HepG2 (cell line): Measurements from ENCODE around the gene RARA. TPM values are rescaled to one million over a fixed set of nuclear protein-coding genes. Genes with fewer than 3 reads are reported as not detected.

Experiments
- ATAC-seq: fragments of 200-7000 bp; cut with Tn5 transposase; 3 replicates; pipeline ENCODE4 v1.9.1; 2020; ENCODE audit warnings: mild to moderate bottlenecking, moderate library complexity
- BruUV-seq: library from RNA; stranded (reverse); fragments of 400-500 nt; replicated peaks from 2 replicates; lab custom pipeline; 2021; lab: Mats Ljungman, UMichigan
- CTCF ChIA-PET: fragments of 300-600 bp; formaldehyde crosslinking; extraction: SDS; loops from one replicate; lab custom pipeline; 2021; ENCODE audit warnings: low total read pairs, inconsistent platforms, low intra/inter-chr PET ratio; lab: Yijun Ruan, JAX
- POLR2A ChIA-PET: fragments of 350-600 bp; sonication (Branson Sonifier 250); formaldehyde crosslinking; loops from one replicate; lab custom pipeline; 2020; ENCODE audit warnings: antibody characterized with exemption, inconsistent platforms; lab: Yijun Ruan, JAX
- DNase-seq: peaks from one replicate; pipeline ENCODE4 v3.0.0-alpha.2; 2015; ENCODE audit warnings: low spot score
- FAIRE-seq: peaks from 3 replicates; lab custom pipeline; 2011; peaks lifted over from hg19 to GRCh38; lab: Jason Lieb, UNC
- H2AFZ ChIP-seq: one replicate; pipeline ENCODE4 v1.6.1; 2011; ENCODE audit warnings: low read length, inconsistent platforms
- H3K27ac ChIP-seq: fragments of 300-600 bp; 3 replicates; pipeline ENCODE4 v1.8.0; 2011; ENCODE audit warnings: mixed run types, mild to moderate bottlenecking, mixed read lengths, low read length, inconsistent platforms; ENCODE audit not compliant: insufficient read depth; ENCODE audit errors: extremely low read length
- H3K27me3 ChIP-seq, 2 experiments: fragments of 200-600 bp in 1 of 2; 2 replicates in 1 of 2; 3 replicates in 1 of 2; pipeline versions ENCODE4 v1.6.0 to v1.8.0; 2011; ENCODE audit warnings: low read length in 2 of 2, mild to moderate bottlenecking in 2 of 2, moderate library complexity in 2 of 2, inconsistent platforms in 1 of 2; ENCODE audit not compliant: insufficient read depth in 2 of 2, control insufficient read depth in 1 of 2
- H3K36me3 ChIP-seq, 2 experiments: fragments of 200-600 bp in 1 of 2; replicated peaks in 1 of 2; 2 replicates in 1 of 2; 3 replicates in 1 of 2; pipeline versions ENCODE4 v1.5.1 to v1.8.0; 2011; ENCODE audit warnings: low read length in 2 of 2, inconsistent platforms in 1 of 2; ENCODE audit not compliant: insufficient read depth in 2 of 2, control insufficient read depth in 1 of 2
- H3K4me1 ChIP-seq: 2 replicates; pipeline ENCODE4 v1.5.1; 2012; ENCODE audit warnings: low read length, inconsistent platforms; ENCODE audit not compliant: insufficient read depth
- H3K4me2 ChIP-seq: 2 replicates; pipeline ENCODE4 v1.6.0; 2011; ENCODE audit warnings: low read depth, low read length, inconsistent platforms
- H3K4me3 ChIP-seq, 3 experiments: fragments of 200-600 bp in 1 of 3; sonication (generic), shearing (Covaris generic) in 1 of 3; replicated peaks in 1 of 3; 2 replicates each; pipeline ENCODE4 v1.5.1; 2011 to 2016; ENCODE audit warnings: low read length in 3 of 3, inconsistent platforms in 2 of 3, low read depth in 2 of 3, mild to moderate bottlenecking in 2 of 3, control low read depth in 1 of 3, mixed read lengths in 1 of 3; ENCODE audit not compliant: insufficient read depth in 1 of 3
- H3K79me2 ChIP-seq: one replicate; pipeline ENCODE4 v1.6.1; 2011; ENCODE audit warnings: low read length, inconsistent platforms; ENCODE audit not compliant: insufficient read depth
- H3K9ac ChIP-seq: 2 replicates; pipeline ENCODE4 v1.6.0; 2011; ENCODE audit warnings: mild to moderate bottlenecking, low read depth, low read length, inconsistent platforms; ENCODE audit not compliant: insufficient read depth
- H3K9me3 ChIP-seq: 2 replicates; pipeline ENCODE4 v1.5.1; 2012; ENCODE audit warnings: mild to moderate bottlenecking, low read length
- H4K20me1 ChIP-seq: 2 replicates; pipeline ENCODE4 v1.6.0; 2011; ENCODE audit warnings: inconsistent platforms, mild to moderate bottlenecking, low read length, moderate library complexity; ENCODE audit not compliant: insufficient read depth
- ASH2L ChIP-seq: fragments of 300-600, 200-600 bp; sonication (generic); IDR thresholded peaks from 2 replicates; pipeline ENCODE4 v1.7.0; 2017; ENCODE audit warnings: low read depth, mild to moderate bottlenecking, moderate library complexity, mixed read lengths, low read length; ENCODE audit not compliant: insufficient read length
- CTCF ChIP-seq: sonication (generic); formaldehyde crosslinking; IDR thresholded peaks from 2 replicates; pipeline ENCODE4 v1.5.0; 2020; ENCODE audit warnings: mild to moderate bottlenecking, missing genetic modification reagents, moderate library complexity
- DMTF1 ChIP-seq: sonication (generic); formaldehyde crosslinking; IDR thresholded peaks from 2 replicates; pipeline ENCODE4 v1.4.0; 2020; ENCODE audit warnings: mild to moderate bottlenecking, missing genetic modification reagents
- DR1 ChIP-seq: sonication (generic); formaldehyde crosslinking; IDR thresholded peaks from 2 replicates; pipeline ENCODE4 v1.8.0; 2021; ENCODE audit warnings: mild to moderate bottlenecking, missing genetic modification reagents, inconsistent platforms
- EEA1 ChIP-seq: sonication (generic); formaldehyde crosslinking; IDR thresholded peaks from 2 replicates; pipeline ENCODE4 v1.5.1; 2020; ENCODE audit warnings: mild to moderate bottlenecking, missing genetic modification reagents, borderline replicate concordance
- FOXK2 ChIP-seq: fragments of 450-650 bp; IDR thresholded peaks from 2 replicates; pipeline ENCODE4 v1.6.1; 2016
- GMEB1 ChIP-seq: sonication (generic); formaldehyde crosslinking; IDR thresholded peaks from 2 replicates; pipeline ENCODE4 v1.5.1; 2020; ENCODE audit warnings: missing genetic modification reagents, mild to moderate bottlenecking, borderline replicate concordance
- GMEB2 ChIP-seq: IDR thresholded peaks from 2 replicates; pipeline ENCODE4 v1.6.1; 2016; ENCODE audit warnings: missing biosample characterization, missing genetic modification reagents, low read depth
- JUN ChIP-seq: sonication (generic); formaldehyde crosslinking; IDR thresholded peaks from 2 replicates; pipeline ENCODE4 v1.4.0; 2020; ENCODE audit warnings: mild to moderate bottlenecking, missing genetic modification reagents
- LBX2 ChIP-seq: sonication (generic); formaldehyde crosslinking; IDR thresholded peaks from 2 replicates; pipeline ENCODE4 v1.5.0; 2020; ENCODE audit warnings: missing genetic modification reagents, mild to moderate bottlenecking, borderline replicate concordance
- MED8 ChIP-seq: sonication (generic); formaldehyde crosslinking; IDR thresholded peaks from 2 replicates; pipeline ENCODE4 v1.8.1; 2023; ENCODE audit warnings: mild to moderate bottlenecking, missing genetic modification reagents; ENCODE audit not compliant: insufficient replicate concordance
- NFYB ChIP-seq: sonication (generic); formaldehyde crosslinking; IDR thresholded peaks from 2 replicates; pipeline ENCODE4 v1.4.0; 2020; ENCODE audit warnings: missing genetic modification reagents
- PHF5A ChIP-seq: IDR thresholded peaks from one replicate; pipeline ENCODE4 v1.6.1; 2018; ENCODE audit warnings: low read depth, missing genetic modification reagents; ENCODE audit not compliant: unreplicated experiment
- SALL2 ChIP-seq: sonication (generic); formaldehyde crosslinking; IDR thresholded peaks from 2 replicates; pipeline ENCODE4 v1.8.1; 2023; ENCODE audit warnings: mild to moderate bottlenecking, missing genetic modification reagents, inconsistent platforms
- ZNF143 ChIP-seq: sonication (generic); formaldehyde crosslinking; IDR thresholded peaks from 2 replicates; pipeline ENCODE4 v1.4.0; 2020; ENCODE audit warnings: missing genetic modification reagents
- ZNF263 ChIP-seq: sonication (generic); formaldehyde crosslinking; IDR thresholded peaks from 2 replicates; pipeline ENCODE4 v1.4.0; 2020; ENCODE audit warnings: missing genetic modification reagents
- WGBS: methylation state at CpG from one replicate; pipeline ENCODE4 v1.1.6; 2017; ENCODE audit warnings: low lambda C conversion rate; 5-methylcytosine and 5-hydroxymethylcytosine counted together
- in situ Hi-C: cut with HindIII; loops from 2 replicates; pipeline ENCODE4 v1.10.0; 2017; ENCODE audit warnings: low pct_unique_long_range_greater_than_20kb; ENCODE audit not compliant: extremely low pct_ligation_motif_present
- intact Hi-C: fragments of 100-400 bp; cut with micrococcal nuclease; formaldehyde crosslinking; loops from one replicate; pipeline ENCODE4 v1.10.0; 2022; ENCODE audit not compliant: unreplicated experiment
- polyA plus RNA-seq, 8 experiments: library from polyadenylated mRNA; depleted of rRNA in 3 of 8; stranded (reverse) in 7 of 8; unstranded in 1 of 8; fragments of >200 nt; fragmentation: Illumina TruSeq in 4 of 8; extraction: Trizol in 4 of 8; gene quantifications; 2 replicates each; pipeline versions ENCODE4 v1.2.1 to v1.2.3, GENCODE V29; 2011 to 2016; ENCODE audit warnings: low read depth in 4 of 8, missing spikeins in 1 of 8, mixed read lengths in 1 of 8; ENCODE audit not compliant: insufficient read depth in 1 of 8
- total RNA-seq, 5 experiments: library from RNA; depleted of rRNA; stranded (reverse); fragments of >200 nt; fragmentation: Illumina TruSeq; extraction: Trizol; gene quantifications; 2 replicates each; pipeline ENCODE4 v1.2.3, GENCODE V29; 2016; ENCODE audit warnings: low read depth in 1 of 5

The RARA gene
- total and polyA plus RNA-seq, 2 of the 13 experiments (the other 11 are each of a cell fraction or from before 2014, with no cell fraction given) = 6.4 to 8.6 TPM

- FAIRE-seq (no peak), ATAC-seq (no peak), DNase-seq (peak; percentile 31)
- H3K4me2 ChIP-seq = no peak overlapping the region
- no peaks in the 10 kb centered on the region for H4K20me1 ChIP-seq
- no peak overlapping the region for H3K4me3 ChIP-seq
- H2AFZ ChIP-seq = no peak overlapping the region
- intact Hi-C loops (no loop called here), in situ Hi-C loops (no loop called here)
- H3K79me2 ChIP-seq = no peaks in the 10 kb centered on the region
- BruUV-seq = no TSS peak
- ChIA-PET CTCF (no interaction called here), POLR2A (no interaction called here)
- no peak overlapping the region for H3K27ac ChIP-seq
- H3K4me1 ChIP-seq = peaks cover 22% of the 10 kb centered on the region
- H3K9ac ChIP-seq = no peak overlapping the region
- H3K27me3 ChIP-seq = no peaks in the 10 kb centered on the region
- no peaks in the 10 kb centered on the region for H3K36me3 ChIP-seq
- peaks cover 6% of the 10 kb centered on the region; the same call in 1 of the 2 replicates for H3K9me3 ChIP-seq
- WGBS = 89% methylated on average over 15 of the region's 16 CpGs
- TF ChIP-seq ASH2L (no peak), FOXK2 (no peak), MED8 (CRISPR knock-in tag) (no peak), LBX2 (CRISPR knock-in tag) (no peak), SALL2 (CRISPR knock-in tag) (no peak), JUN (CRISPR knock-in tag) (no peak), ZNF263 (CRISPR knock-in tag) (no peak), GMEB1 (CRISPR knock-in tag) (no peak), PHF5A (CRISPR knock-in tag) (no peak), NFYB (CRISPR knock-in tag) (peak; percentile 31; the same call in 1 of the 2 replicates), ZNF143 (CRISPR knock-in tag) (peak; percentile 86), GMEB2 (CRISPR knock-in tag) (no peak), EEA1 (no peak), CTCF (no peak), DMTF1 (CRISPR knock-in tag) (no peak), DR1 (CRISPR knock-in tag) (no peak)
Measured at GRCh38 chr17:40371261-40371929, 62.4 kb downstream of the RARA start.
